K562 (cell line): Measurements from ENCODE around the gene JAK3. TPM values are rescaled to one million over a fixed set of nuclear protein-coding genes. Genes with fewer than 3 reads are reported as not detected.

Experiments
- BRD9 ChIP-seq: fragments of 450-650 bp; IDR thresholded peaks from 2 replicates; pipeline ENCODE4 v1.6.1; 2018; ENCODE audit warnings: low read depth; ENCODE audit not compliant: partially characterized antibody
- LARP7 ChIP-seq: fragments of 450-650 bp; IDR thresholded peaks from 2 replicates; pipeline ENCODE4 v1.6.1; 2016
- LCOR ChIP-seq: sonication (generic); formaldehyde crosslinking; IDR thresholded peaks from 2 replicates; pipeline ENCODE4 v1.8.0; 2022; ENCODE audit warnings: mild to moderate bottlenecking, missing genetic modification reagents
- PRPF4 ChIP-seq: fragments of 200-400 bp; formaldehyde crosslinking; IDR thresholded peaks from one replicate; pipeline ENCODE4 v1.6.1; 2017; ENCODE audit warnings: low read length, low read depth, mild to moderate bottlenecking; ENCODE audit not compliant: insufficient read depth, poor library complexity, severe bottlenecking
- RBFOX2 ChIP-seq: fragments of 200-400 bp; formaldehyde crosslinking; IDR thresholded peaks from 2 replicates; pipeline ENCODE4 v1.6.1; 2017; ENCODE audit warnings: low read depth, mild to moderate bottlenecking, low read length, moderate library complexity
- ZNF282 ChIP-seq: sonication (generic); formaldehyde crosslinking; IDR thresholded peaks from 2 replicates; pipeline ENCODE4 v1.8.1; 2023; ENCODE audit warnings: missing genetic modification reagents
- ZNF311 ChIP-seq: fragments of 250-450 bp; sonication (Bioruptor Pico); IDR thresholded peaks from 2 replicates; pipeline ENCODE4 v1.4.0; 2020; ENCODE audit warnings: mild to moderate bottlenecking, moderate library complexity
- ZNF318 ChIP-seq, 2 experiments: fragments of 450-650 bp; IDR thresholded peaks; 2 replicates each; pipeline ENCODE4 v1.6.1; 2016; ENCODE audit warnings: mild to moderate bottlenecking in 2 of 2, borderline replicate concordance in 1 of 2, low read depth in 1 of 2, moderate library complexity in 1 of 2
- ZNF551 ChIP-seq: fragments of 250-450 bp; sonication (Bioruptor Pico); IDR thresholded peaks from 2 replicates; pipeline ENCODE4 v1.5.0; 2021; ENCODE audit warnings: mild to moderate bottlenecking, moderate library complexity
- polyA plus RNA-seq, 8 experiments: library from polyadenylated mRNA; depleted of rRNA in 4 of 8; stranded (reverse) in 5 of 8; unstranded in 3 of 8; fragments of >200 nt; fragmentation: Nextera tagmentation in 2 of 8; fragmentation: Illumina TruSeq in 1 of 8; extraction: Ambion mirVana in 2 of 8; extraction: Trizol in 1 of 8; gene quantifications; 2 replicates each; pipeline versions ENCODE4 v1.2.1 to v1.2.3, GENCODE V29; 2011 to 2014; ENCODE audit warnings: inconsistent platforms in 1 of 8, missing spikeins in 1 of 8
- total RNA-seq, 7 experiments: library from RNA; depleted of rRNA in 6 of 7; stranded (reverse); fragments of >200 nt in 6 of 7; fragmentation: Illumina TruSeq in 2 of 7; extraction: Trizol in 2 of 7; gene quantifications; 2 replicates each; pipeline versions ENCODE4 v1.2.1 to v1.2.3, GENCODE V29; 2011 to 2021; ENCODE audit warnings: low replicate concordance in 1 of 7
- TF ChIP-seq, protein P1 (sequence below): sonication (generic); formaldehyde crosslinking; IDR thresholded peaks from 2 replicates; pipeline ENCODE4 v1.8.1; 2022; ENCODE audit warnings: missing genetic modification reagents
- TF ChIP-seq, protein P2 (sequence below): sonication (generic); formaldehyde crosslinking; IDR thresholded peaks from 2 replicates; pipeline ENCODE4 v1.8.0; 2023; ENCODE audit warnings: mild to moderate bottlenecking, missing genetic modification reagents
- TF ChIP-seq, protein P3 (sequence below): sonication (generic); formaldehyde crosslinking; IDR thresholded peaks from 2 replicates; pipeline ENCODE4 v1.8.0; 2022; ENCODE audit warnings: missing genetic modification reagents, mild to moderate bottlenecking, moderate library complexity, borderline replicate concordance

Gene JAK3
- total and polyA plus RNA-seq, 9 of the 15 experiments (the other 6 are each of a cell fraction or from before 2014, with no cell fraction given) = 0.01 to 0.18 (median 0.07) TPM; not detected in 1

DNA sequence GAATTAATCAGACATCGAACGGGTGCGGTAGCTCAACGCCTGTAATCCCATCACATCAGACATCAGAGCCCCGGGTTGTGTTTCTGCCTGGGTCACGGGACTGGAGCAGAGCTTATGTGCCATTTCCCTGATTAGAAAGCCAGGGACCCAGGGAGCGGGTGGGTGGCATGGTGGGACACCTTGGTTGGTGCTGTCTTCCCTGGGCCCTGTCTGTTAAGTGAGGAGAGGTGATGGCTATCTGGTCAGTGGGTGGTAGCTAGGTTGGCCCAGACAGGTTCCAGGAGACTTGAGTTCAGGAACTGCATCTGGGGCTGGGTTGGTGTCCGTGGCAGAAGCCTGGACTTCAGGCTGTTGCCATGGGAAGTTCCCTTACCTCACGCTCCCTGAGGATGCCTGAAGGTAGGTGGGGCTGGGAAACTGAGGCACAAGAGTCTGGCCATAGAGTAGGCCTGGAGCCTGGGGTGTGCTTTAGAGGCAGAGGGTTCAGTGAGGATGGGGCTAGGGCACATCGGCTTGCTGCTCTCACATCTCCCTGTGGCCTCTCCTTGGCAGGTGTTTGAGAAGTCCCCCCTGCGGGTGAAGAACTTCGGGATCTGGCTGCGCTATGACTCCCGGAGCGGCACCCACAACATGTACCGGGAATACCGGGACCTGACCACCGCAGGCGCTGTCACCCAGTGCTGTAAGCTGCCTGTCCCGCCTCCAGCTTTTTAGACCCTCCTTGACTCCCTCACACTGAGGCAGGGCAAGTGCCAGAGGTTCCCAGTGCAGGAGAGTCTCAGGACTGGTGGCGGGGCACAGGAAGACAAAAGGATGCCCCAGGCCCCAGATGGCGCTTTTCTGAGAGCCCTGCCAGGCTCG is 14.0 kb upstream of the JAK3 start (continued):
- TF ChIP-seq ZNF282 (CRISPR knock-in tag) (no peak), RBFOX2 (peak; percentile 79), ZNF311 (CRISPR knock-in tag) (no peak), BRD9 (no peak), LCOR (CRISPR knock-in tag) (0 out of 2 replicates have a peak, but pooled peaks have one; percentile 21), PRPF4 (no peak), ZNF551 (CRISPR knock-in tag) (no peak), ZNF318 (IDR thresholded peaks at IDR 0.05; ENCODE audit: borderline replicate concordance in 1 of 2, low read depth in 1 of 2) (no peak), LARP7 (no peak)
- TF ChIP-seq, protein P1, sequence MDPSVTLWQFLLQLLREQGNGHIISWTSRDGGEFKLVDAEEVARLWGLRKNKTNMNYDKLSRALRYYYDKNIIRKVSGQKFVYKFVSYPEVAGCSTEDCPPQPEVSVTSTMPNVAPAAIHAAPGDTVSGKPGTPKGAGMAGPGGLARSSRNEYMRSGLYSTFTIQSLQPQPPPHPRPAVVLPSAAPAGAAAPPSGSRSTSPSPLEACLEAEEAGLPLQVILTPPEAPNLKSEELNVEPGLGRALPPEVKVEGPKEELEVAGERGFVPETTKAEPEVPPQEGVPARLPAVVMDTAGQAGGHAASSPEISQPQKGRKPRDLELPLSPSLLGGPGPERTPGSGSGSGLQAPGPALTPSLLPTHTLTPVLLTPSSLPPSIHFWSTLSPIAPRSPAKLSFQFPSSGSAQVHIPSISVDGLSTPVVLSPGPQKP = no peak
- TF ChIP-seq, protein P2, sequence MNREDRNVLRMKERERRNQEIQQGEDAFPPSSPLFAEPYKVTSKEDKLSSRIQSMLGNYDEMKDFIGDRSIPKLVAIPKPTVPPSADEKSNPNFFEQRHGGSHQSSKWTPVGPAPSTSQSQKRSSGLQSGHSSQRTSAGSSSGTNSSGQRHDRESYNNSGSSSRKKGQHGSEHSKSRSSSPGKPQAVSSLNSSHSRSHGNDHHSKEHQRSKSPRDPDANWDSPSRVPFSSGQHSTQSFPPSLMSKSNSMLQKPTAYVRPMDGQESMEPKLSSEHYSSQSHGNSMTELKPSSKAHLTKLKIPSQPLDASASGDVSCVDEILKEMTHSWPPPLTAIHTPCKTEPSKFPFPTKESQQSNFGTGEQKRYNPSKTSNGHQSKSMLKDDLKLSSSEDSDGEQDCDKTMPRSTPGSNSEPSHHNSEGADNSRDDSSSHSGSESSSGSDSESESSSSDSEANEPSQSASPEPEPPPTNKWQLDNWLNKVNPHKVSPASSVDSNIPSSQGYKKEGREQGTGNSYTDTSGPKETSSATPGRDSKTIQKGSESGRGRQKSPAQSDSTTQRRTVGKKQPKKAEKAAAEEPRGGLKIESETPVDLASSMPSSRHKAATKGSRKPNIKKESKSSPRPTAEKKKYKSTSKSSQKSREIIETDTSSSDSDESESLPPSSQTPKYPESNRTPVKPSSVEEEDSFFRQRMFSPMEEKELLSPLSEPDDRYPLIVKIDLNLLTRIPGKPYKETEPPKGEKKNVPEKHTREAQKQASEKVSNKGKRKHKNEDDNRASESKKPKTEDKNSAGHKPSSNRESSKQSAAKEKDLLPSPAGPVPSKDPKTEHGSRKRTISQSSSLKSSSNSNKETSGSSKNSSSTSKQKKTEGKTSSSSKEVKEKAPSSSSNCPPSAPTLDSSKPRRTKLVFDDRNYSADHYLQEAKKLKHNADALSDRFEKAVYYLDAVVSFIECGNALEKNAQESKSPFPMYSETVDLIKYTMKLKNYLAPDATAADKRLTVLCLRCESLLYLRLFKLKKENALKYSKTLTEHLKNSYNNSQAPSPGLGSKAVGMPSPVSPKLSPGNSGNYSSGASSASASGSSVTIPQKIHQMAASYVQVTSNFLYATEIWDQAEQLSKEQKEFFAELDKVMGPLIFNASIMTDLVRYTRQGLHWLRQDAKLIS (CRISPR knock-in tag) = no peak
- TF ChIP-seq, protein P3, sequence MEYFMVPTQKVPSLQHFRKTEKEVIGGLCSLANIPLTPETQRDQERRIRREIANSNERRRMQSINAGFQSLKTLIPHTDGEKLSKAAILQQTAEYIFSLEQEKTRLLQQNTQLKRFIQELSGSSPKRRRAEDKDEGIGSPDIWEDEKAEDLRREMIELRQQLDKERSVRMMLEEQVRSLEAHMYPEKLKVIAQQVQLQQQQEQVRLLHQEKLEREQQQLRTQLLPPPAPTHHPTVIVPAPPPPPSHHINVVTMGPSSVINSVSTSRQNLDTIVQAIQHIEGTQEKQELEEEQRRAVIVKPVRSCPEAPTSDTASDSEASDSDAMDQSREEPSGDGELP (CRISPR knock-in tag) = 0 out of 2 replicates have a peak, but pooled peaks have one; percentile 27
